GM21360 (cell line): ENCODE measurements around the gene UBE3B.
A peak's percentile ranks its signal among the peaks of the same experiment; 100 is the strongest.
"Not testable (repeated sequence)": the region's sequence is repeated elsewhere in the genome, so short reads cannot be mapped to it uniquely, and the experiment has no call there.

Experiments used
- ATAC-seq: cut with Tn5 transposase; IDR thresholded peaks from one replicate; pipeline ENCODE4 v1.9.1; 2021; ENCODE audit warnings: mild to moderate bottlenecking, moderate library complexity; ENCODE audit not compliant: unreplicated experiment

The UBE3B gene

DNA sequence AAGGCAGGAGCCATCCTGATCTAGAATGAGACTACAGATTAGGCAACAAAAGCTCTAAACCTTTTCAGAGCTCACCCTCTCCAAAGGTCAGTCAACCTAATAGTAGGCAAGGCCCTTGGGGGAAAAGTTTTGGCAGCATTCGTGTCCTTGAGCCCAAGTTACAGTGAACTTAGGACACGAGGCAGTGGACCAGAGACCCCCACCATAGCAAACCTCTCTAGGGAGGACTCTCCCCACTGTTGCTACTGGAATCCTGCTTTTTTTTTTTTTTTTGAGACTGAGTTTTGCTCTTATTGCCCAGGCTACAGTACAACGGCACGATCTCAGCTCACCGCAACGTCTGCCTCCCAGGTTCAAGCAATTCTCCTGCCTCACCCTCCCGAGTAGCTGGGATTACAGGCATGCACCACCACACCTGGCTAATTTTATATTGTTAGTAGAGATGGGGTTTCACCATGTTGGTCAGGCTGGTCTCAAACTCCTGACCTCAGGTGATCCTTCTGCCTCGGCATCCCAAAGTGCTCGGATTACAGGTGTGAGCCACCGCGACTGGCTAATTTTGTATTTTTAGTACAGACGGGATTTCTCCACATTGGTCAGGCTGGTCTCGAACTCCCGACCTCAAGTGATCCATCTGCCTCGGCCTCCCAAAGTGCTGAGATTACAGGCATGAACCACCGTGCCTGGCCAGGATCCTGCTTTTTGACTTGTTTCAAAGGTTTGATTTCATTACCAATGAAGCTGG is 3.7 kb upstream of the UBE3B start:
- not testable (repeated sequence) for ATAC-seq

DNA sequence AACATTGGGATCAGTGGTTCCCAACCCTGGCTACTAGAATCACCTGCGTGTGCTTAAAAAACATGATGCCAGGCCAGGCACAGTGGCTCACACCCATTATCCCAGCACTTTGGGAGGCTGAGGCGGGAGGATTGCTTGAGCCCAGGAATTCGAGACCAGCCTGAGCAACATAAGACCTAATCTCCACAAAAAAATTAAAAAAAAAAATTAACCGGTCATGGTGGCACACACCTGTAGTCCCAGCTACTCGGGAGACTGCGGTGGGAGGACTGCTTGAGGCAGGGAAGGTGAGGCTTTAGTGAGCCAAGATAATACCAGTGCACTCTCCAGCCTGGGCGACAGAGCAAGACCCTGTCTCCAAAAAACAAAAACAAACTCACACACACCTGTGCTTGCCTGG is 2.3 kb upstream of the UBE3B start:
- no peak for ATAC-seq

DNA sequence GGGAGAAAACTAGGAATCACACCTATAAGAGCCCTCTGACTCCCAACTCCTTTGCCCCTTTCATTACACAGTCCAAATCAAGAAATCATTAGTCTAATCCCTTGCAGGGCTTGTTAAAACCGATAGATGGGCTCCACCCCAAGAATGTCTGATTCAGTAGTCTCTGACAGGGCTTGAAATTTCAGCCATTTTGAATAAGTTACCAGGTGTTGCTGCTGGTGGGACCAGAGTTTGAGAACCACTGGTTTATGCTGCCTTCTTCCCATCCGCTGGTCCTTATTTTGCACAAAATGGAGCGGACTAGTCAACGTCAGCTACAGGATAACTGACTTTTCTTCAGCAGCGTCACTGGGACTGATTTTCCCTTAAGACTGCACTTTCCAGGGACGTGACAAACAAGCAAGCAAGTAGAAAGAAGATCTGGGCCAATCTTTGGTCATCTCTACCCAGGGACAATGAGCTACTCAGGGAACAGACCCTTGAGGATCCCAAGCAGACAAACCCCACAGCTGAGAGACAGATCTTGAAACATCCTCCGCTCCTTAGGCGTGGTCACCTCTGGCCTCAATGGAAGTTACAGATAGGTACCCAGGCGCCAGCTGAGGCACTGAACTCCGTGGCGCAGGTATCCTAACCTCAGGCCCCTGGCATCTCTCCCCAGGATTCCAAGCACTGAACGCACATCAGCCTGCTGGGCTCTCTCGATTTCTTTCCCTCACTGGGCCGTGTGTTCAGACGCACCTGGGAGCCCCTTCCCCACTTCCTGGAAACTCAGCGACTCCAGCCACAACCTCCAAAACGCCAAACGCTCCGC is 1.2 kb upstream of the UBE3B start:
- no peak for ATAC-seq

DNA sequence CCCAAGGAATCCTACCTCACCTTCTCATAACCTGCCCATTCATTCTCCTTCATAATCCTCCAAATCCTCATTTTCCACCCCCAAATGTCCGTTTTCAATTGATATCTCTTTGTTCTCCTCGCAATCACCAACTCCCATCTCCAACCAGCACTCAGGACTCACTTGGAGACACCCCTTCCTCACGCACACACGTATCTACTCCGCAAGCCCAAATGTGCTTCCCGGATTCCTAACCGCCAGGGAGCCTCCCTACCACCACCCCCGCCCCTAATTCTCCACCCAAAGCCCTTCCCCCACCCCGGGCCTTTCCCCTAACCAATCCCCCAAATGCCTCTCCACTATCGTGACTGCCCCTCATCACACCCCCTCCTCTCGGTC is 638 bp upstream of the UBE3B start:
- ATAC-seq, result peak; percentile 6

DNA sequence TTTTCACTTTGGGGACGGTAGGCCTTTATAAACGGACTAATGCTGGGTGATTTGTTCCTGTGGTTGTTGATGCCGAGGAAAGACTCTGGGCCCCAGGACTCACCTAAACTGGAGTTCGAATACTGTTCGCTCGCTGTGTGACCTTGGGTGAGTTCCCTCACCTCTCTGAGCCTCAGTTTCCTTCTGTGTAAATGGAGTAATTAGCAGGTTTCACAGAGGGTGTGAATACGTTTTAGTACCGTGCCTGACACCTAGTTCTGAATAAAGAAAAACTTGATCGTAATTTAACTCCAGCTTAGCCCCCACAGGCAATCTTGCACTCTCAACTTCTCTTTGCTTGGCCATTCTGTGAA is 505 bp downstream of the UBE3B start:
- no peak for ATAC-seq

DNA sequence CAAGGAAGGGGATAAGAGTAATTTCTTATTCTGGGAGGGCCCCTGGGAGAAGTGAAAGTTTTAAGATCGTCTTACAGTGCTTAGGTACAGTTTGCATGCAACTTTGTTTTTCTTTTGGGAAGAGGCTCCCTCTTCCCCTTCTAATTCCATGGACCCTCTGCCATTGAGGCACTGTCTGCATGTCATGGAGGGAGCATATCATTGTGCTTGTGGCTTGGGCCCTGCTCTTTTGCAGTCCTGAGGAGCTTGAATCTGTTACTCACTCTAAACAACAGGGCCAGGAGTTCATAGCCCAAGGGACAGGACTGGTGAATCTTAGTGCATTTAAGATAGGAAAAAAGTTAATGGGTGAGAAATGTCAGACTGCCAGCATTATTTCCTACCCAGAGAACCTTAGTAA is 2.3 kb downstream of the UBE3B start:
- no peak for ATAC-seq

DNA sequence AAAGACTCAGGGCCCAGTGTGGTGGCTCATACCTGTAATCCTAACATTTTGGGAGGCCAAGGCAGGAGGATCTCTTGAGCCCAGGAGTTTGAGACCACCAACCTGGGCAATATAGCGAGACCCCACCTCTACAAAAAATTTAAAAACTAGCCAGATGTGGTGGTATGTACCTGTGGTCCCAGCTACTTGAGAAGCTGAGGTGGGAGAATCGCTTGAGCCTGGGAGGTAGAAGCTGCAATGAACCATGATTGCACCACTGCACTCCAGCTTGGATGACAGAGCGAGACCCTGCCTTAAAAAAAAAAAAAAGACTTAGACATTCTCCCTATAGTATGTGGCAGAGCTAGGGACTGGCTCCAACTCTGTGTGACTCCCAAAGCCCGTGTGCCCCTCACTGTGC is 2.9 kb downstream of the UBE3B start:
- ATAC-seq, result no peak

DNA sequence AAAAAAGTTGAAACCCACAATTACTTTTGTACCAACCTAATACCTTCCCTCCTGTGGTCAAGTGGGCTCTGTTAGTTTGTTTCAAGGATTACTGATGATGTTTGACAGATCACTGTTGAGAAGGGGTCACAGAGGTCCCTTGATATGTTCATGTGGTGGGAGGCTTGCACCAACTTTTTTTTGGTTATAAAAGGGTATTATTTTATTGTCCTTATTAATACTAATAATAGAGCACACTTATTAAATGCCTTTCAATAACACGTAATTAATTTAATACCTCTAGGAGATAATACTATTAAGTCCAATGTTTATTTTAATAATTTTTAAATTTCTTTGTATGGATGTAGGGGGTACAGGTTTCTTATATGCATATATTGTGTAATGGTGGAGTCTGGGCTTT is 4.4 kb downstream of the UBE3B start:
- ATAC-seq, result no peak

DNA sequence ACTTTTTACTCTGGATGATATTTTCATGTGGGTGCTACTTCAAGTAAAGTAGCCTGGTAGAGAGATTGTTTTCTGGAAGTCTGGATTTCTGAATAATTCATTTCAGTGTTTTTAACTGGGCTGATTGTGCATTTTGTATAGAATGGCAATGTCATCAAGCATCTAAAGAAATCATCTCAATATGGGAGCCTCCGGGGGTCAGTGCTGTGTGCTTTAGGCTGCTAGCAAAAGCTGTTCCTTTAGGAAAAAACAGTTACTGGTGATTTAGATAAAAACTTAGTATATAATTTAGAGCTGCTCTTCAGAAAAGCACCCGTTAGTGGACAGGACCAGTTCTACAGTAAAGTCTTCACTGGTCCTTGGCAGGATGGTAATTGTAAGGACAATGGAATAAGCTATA is 5.1 kb downstream of the UBE3B start:
- ATAC-seq, result no peak

DNA sequence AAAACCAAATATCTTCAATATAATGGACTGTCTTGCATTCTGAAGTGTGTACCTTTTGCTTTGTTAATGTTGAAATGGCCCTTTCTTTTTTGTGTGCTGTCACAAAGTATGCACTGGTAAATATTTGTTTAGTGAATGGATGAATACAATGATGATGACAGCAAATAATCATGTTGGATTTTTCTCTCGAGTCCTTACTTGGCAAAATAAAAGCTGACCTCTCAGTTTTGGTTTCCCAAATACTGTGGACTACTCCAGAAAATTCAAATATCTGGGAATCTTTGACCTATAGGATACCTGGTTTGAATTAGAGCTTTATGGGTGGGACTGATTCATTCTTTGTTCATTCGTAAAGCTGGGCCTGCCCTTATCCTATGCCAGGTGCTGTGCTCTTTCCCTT is 5.5 kb downstream of the UBE3B start:
- ATAC-seq, result no peak

DNA sequence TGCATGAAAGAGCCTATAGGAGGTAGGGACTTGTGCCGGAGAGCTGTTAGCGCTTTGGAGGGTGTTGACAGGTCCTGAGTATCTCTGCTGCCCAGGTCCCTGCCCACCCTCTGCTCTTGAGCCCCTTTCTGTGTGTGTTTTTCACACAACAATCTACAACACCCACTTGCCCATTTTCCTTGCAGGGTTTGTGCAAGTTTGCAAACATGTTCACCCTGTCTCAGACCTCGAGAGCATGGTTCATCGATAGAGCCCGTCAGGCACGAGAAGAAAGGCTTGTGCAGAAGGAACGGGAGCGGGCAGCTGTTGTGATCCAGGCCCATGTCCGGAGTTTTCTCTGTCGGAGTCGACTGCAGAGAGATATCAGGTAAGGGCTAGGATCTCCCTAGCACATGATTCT is 5.9 kb downstream of the UBE3B start:
- ATAC-seq, result no peak

DNA sequence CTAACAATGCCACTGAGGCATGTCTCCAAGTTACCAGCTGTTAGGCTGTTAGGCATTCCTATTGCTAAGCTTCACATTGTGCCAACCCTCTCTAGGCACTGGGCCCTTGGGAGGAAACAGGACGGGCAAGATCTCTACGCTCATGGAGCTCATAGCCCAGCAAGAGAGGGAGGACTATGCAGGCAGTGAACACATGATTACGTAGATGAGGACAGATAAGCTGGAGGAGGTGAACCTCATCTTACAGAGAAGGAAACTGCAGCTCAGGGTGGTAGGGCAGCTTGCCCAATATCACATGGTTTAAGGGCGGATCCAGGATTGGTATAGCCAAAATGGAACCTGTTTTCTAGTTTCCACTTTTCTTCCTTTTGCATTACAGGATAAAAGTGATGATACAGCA is 7.8 kb downstream of the UBE3B start:
- no peak for ATAC-seq

DNA sequence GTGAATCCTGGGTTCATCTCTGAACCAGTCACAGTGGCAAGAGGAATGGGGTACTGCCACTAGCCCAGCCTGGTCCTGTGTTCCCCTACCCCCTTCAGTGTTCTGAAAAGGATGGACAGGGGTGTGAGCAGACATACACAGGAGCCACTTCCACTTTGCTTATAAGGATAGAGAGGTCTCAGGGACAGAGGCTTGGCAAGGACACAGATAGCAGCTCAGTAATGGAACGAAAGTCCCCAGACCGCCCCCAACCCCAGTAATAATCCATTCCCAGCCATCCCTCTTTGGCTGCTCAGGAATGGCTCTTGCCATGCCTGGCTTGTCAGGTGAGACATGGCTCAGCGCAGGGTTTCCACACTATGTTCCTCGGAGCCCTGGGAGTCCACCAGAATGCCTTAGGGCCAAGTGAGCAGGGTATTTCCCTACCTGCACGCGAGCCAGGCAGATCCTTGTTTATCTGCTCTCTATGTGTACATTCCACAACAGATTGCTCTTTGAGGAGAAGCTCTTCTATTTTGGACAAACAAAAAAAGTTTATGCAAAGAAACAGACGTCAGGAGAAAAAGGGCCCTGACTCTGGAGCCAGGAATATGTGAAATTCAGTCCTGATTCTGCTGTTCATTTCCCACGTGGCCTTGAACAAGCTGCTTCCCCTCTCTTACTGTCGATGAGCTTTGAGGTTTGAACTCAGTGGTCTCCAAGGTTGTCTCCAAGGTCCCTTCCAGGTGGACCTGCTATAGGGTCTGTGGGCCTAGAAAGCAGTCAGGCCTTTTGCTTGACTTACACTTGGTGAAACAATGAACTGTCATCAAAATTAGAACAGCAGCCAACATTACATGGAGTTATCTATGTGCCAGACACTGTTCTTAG is 10.0 kb downstream of the UBE3B start:
- no peak for ATAC-seq

DNA sequence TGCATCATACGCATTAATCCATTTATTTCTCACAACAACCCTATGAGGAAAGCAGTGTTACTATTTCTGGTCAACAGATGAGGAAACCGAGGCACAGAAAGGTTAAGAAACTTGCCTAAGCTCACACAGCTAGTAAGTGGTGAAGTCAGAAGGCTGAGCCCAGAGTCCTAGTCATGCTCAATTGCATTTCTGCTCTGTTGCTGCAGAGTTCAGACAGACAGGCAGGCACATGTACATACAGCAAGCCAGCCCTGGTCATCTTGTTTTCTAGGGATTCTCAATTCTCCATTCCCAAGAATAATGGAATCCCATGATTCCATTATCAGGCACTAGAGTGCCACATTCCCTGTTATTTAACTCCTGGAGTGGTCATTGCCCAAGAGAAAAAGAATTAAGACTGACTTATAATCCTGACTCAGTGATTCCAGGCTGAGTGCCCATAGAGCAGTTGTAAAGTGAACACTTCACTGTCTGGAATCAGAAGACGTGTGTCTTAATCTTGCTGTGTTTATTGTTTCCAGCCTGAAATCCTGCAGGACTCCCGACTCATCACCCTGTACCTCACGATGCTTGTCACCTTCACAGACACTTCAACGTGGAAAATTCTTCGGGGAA is 10.7 kb downstream of the UBE3B start:
- no peak for ATAC-seq

DNA sequence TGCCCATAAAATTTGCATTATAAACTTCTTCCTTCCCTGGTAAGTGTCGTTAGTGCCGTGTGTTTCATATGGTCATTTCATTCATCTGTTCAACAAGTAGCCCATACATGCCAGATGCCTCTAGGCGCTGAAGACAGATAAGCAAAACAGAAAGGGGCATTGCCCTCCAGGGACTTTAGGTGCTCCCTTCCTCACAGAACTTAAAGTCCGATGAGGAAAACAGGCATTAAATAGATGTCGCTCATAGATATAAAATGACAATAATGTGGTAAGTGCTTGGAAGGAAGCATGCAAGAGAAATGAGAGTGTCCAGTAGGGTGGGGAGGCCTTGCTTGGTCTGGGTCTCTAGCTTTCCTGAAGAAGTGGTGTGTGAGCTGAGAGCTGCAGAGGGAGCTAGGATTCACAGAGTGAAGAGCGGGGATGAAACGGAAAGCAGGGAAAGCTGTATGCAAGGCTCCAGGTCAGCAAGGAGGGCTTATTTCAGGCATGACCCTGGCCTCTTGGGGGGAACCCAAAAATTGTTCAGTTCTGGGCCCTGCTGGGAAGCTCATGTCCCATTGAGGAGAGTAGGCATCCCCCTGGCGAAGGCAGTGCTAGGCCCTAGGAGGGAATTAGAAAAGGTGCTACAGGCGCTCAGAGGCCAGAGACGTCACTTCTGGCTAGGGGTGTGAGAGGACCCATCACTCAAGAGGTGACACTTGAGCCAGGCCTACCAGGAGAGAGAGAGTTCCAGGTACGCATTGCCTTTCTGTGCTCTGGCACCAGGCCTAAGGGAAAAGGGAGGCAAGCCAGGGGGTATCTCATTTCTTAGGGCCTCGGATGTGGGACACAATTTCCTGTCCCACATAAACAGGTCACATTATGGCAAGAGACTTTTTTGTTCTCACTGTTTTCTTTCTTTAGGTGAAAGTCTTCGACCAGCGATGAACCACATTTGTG is 11.9 kb downstream of the UBE3B start:
- no peak for ATAC-seq

DNA sequence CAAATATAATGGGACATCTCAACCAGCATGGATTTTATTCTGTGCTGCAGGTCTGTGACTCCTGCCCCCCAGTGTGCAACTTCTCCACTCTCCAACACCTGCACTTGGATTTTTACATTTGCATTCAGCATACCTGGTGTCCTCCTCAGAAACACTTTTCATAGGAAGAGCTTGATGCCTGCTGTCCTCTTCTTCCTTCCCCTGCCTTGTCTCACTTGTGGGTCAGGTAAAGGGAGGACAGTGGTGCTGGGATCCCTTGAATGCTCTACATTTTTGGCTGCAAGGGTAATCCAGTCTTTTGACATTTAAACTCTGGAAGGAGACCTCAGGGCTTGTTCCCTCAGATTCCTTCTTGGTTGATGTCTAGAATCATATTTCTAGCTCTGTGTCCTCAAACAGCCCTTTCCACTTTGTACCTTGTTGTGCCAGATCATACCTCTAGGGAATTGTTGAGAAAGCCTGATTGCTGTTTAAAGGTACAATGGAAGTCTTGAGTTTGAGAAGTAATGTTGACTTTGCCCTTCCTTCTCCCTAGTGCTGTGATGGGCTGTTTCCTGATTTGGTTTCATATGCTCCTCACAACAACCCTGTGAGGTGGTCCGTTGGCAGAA is 12.6 kb downstream of the UBE3B start:
- ATAC-seq, result no peak

DNA sequence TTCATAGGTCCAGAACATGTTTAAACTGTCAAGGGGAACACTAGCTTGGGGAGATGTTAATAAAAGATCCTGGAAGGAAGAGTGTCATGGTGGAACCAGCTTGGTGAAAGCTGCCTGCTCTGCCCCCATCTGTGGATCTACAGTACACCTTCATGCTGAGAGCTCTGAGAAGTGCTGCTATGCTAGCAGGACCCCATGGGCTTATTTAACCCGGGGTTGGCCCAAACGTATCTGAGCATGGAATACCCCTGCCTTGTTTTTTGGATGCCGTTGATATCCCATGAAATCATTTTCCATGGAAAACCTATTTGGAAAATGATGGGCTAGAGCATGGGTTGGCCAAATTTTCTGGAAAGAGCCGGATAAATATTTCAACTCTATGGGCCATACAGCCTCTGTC is 14.2 kb downstream of the UBE3B start:
- no peak for ATAC-seq

DNA sequence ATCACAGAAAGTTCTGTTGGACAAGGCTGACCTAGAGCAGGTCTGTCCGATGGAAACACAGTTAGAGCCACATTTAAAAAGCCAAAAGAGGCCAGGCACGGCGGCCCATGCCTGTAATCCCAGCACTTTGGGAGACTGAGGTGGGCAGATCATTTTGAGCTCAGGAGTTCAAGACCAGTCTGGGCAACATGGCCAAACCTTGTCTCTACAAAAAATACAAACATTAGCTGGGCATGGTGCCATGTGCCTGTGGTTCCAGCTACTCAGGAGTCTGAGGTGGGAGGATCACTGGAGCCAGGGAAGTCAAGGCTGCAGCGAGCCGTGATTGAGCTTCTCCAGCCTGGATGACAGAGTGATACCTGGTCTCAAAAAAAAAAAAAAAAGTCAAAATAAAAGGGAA is 14.9 kb downstream of the UBE3B start:
- no peak for ATAC-seq

DNA sequence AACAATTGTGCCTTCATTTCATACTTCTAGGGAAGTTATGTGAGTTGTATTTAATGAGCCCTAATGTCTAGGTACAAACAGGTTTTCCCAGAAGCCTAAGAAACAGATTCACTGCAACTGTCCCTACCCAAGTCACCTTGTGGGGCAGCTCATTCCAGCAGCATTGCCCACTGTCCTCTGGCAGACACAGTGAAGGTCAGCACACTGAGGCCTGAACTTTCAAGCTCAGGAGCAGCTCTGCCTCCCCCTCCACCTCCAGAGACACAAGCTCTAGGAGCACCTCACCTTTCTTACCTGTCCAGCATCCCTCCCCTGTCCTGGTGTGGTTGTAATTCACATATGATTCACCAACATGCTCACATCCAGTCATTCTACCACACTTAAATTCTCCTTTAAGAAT is 15.7 kb downstream of the UBE3B start:
- ATAC-seq, result no peak

DNA sequence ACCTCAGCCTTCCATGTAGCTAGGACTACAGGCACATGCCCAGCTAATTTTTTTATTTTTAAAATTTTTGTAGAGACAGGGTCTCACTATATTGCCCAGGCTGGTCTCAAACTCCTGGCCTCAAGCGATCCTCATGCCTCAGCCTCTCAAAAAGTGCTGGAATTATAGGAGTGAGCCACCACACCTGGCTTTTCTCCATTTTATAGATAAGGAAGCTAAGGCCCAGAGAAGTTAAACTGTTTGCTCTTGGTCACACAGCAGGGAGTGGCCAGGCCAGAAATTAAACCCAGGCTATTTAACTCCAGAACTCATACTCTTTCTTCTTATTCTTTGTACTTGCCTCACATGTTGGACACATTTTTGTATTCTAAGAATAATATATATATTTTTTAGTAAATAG is 16.5 kb downstream of the UBE3B start:
- ATAC-seq, result no peak
